IMR-90 (cell line): ENCODE data around the gene PSME4.

Experiments used
- CEBPB ChIP-seq: IDR thresholded peaks from 2 replicates; pipeline ENCODE4 v1.6.1; 2012; ENCODE audit warnings: low read depth, low read length, improper control_type of control experiment
- CHD1 ChIP-seq: IDR thresholded peaks from 2 replicates; pipeline ENCODE4 v1.6.1; 2012; ENCODE audit warnings: low read depth, low read length, improper control_type of control experiment
- FOS ChIP-seq: fragments of 150-350 bp; IDR thresholded peaks from 2 replicates; pipeline ENCODE4 v1.6.1; 2016; ENCODE audit warnings: low read depth, low read length
- MAFK ChIP-seq: IDR thresholded peaks from 2 replicates; pipeline ENCODE4 v1.6.1; 2012; ENCODE audit warnings: low read depth, low read length, improper control_type of control experiment
- MXI1 ChIP-seq: IDR thresholded peaks from 2 replicates; pipeline ENCODE4 v1.6.1; 2012; ENCODE audit warnings: low read depth, mild to moderate bottlenecking, low read length, moderate library complexity, borderline replicate concordance
- POLR2A ChIP-seq: IDR thresholded peaks from 2 replicates; pipeline ENCODE4 v1.6.1; 2012; ENCODE audit warnings: mild to moderate bottlenecking, low read depth, low read length
- RAD21 ChIP-seq: IDR thresholded peaks from 2 replicates; pipeline ENCODE4 v1.6.1; 2012; ENCODE audit warnings: low read length, improper control_type of control experiment
- SMC3 ChIP-seq: fragments of 150-350 bp; IDR thresholded peaks from 2 replicates; pipeline ENCODE4 v1.6.1; 2016; ENCODE audit warnings: low read depth, mild to moderate bottlenecking, antibody characterized with exemption, low read length, moderate library complexity
- USF2 ChIP-seq: fragments of 150-350 bp; IDR thresholded peaks from 2 replicates; pipeline ENCODE4 v1.6.1; 2017; ENCODE audit warnings: mild to moderate bottlenecking, antibody characterized with exemption, low read length, low read depth
- TF ChIP-seq, protein P1 (sequence below): conservative IDR thresholded peaks from 2 replicates; pipeline ENCODE4 v1.5.1; 2012; ENCODE audit warnings: mild to moderate bottlenecking, low read depth, low read length, improper control_type of control experiment

GRCh38 chr2:53840580-53840979 lies 130.2 kb downstream of the PSME4 start:
- TF ChIP-seq, protein P1, sequence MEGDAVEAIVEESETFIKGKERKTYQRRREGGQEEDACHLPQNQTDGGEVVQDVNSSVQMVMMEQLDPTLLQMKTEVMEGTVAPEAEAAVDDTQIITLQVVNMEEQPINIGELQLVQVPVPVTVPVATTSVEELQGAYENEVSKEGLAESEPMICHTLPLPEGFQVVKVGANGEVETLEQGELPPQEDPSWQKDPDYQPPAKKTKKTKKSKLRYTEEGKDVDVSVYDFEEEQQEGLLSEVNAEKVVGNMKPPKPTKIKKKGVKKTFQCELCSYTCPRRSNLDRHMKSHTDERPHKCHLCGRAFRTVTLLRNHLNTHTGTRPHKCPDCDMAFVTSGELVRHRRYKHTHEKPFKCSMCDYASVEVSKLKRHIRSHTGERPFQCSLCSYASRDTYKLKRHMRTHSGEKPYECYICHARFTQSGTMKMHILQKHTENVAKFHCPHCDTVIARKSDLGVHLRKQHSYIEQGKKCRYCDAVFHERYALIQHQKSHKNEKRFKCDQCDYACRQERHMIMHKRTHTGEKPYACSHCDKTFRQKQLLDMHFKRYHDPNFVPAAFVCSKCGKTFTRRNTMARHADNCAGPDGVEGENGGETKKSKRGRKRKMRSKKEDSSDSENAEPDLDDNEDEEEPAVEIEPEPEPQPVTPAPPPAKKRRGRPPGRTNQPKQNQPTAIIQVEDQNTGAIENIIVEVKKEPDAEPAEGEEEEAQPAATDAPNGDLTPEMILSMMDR: no peak
- no peak for TF ChIP-seq POLR2A
- no peak for TF ChIP-seq MXI1
- TF ChIP-seq CEBPB: no peak
- TF ChIP-seq MAFK: no peak
- TF ChIP-seq CHD1: no peak
- TF ChIP-seq SMC3: no peak
- no peak for TF ChIP-seq RAD21
- TF ChIP-seq FOS: no peak
- no peak for TF ChIP-seq USF2
